ENCODE results near the gene ACAP2. TPM values are rescaled to one million over a fixed set of nuclear protein-coding genes. Genes with fewer than 3 reads are reported as not detected.

The ACAP2 gene
- total RNA-seq, 2 experiments from 2014 or later: 43.9 to 80.7 TPM

DNA sequence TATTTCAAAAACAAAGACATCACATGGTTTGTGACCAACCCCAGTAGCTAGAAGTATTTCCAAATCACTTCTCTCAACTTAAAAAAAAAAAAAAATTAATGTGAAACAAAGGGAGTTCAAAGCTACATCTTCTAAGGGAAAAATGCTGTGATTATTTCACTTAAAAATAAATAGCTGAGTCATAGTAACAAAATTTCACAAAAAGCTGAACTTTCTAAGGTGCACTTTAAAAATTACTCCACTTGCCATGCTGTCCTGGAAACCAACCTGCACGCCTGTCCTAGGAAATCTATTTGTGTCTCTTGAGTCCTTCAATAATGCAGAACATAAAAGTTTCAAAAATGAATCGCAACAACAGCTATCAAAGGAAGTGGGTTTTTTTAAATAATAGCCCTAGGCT, 1.8 kb downstream of the ACAP2 start:
- Histone ChIP-seq H3K9me2 (ENCODE audit: insufficient read depth, low read length) (no peaks in the 10 kb centered on the region), H3K79me2 (ENCODE audit: insufficient read depth, low read depth, low read length) (peaks cover 60% of the 10 kb centered on the region), H3K4me3 (ENCODE audit: low read depth, low read length, poor library complexity, severe bottlenecking) (peak overlapping the region; percentile 79), H4K20me1 (ENCODE audit: insufficient read depth, low read length) (peaks cover 18% of the 10 kb centered on the region), H3K4me1 (ENCODE audit: insufficient read depth, low read length, poor library complexity, severe bottlenecking) (peaks cover 50% of the 10 kb centered on the region), H3K9me3 (ENCODE audit: low read length) (no peaks in the 10 kb centered on the region), H3K4me2 (ENCODE audit: low read length) (peak overlapping the region; percentile 84), H2AFZ (ENCODE audit: low read length) (no peak overlapping the region), H3K27ac (ENCODE audit: low read depth, low read length, poor library complexity, severe bottlenecking) (peak overlapping the region; percentile 85), H3K36me3 (ENCODE audit: insufficient read depth, low read length) (peaks cover 3% of the 10 kb centered on the region; the same call in 1 of the 2 replicates)
- CTCF ChIA-PET (ENCODE audit: unreplicated experiment): no interaction called here
- intact Hi-C loops (cut with micrococcal nuclease; ENCODE audit: unreplicated experiment): loop anchor here (5.0 kb wide), 1 partner anchor 284 kb away; no protein-coding TSS in a partner anchor
- POLR2A ChIA-PET: interaction anchor here (0.6 to 1.8 kb wide), 19 partner anchors 9 to 672 kb away, joined by 3 to 11 read pairs (median 3); partner anchors contain the start of gene XXYLT1
- BruUV-seq (replicated peaks): TSS peak; percentile 82
- no peak for DNase-seq (ENCODE audit: low spot score)
- TF ChIP-seq, protein P1, sequence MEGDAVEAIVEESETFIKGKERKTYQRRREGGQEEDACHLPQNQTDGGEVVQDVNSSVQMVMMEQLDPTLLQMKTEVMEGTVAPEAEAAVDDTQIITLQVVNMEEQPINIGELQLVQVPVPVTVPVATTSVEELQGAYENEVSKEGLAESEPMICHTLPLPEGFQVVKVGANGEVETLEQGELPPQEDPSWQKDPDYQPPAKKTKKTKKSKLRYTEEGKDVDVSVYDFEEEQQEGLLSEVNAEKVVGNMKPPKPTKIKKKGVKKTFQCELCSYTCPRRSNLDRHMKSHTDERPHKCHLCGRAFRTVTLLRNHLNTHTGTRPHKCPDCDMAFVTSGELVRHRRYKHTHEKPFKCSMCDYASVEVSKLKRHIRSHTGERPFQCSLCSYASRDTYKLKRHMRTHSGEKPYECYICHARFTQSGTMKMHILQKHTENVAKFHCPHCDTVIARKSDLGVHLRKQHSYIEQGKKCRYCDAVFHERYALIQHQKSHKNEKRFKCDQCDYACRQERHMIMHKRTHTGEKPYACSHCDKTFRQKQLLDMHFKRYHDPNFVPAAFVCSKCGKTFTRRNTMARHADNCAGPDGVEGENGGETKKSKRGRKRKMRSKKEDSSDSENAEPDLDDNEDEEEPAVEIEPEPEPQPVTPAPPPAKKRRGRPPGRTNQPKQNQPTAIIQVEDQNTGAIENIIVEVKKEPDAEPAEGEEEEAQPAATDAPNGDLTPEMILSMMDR (conservative IDR thresholded peaks at IDR 0.05; ENCODE audit: low read length): no peak
- TF ChIP-seq EZH2phosphoT487 (IDR thresholded peaks at IDR 0.05; ENCODE audit: borderline replicate concordance, low read depth, low read length): no peak

DNA sequence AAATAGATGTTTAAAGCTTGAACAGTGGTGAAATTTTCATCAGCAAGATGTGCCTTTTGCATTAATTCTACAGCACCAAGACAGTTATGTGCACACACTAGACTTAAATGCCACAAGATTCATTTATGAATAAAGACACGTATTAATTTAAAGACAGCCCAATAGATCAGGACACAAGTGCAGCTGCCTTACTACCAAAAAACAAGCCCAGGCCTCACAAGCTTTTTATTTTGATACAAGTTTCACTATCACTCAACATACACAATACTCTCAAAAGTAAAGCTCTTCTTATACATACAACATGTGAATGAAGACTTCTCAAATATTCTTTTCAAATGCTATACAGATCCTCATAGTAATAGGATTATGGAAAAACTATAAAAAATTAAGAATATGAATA, 2.4 kb downstream of the ACAP2 start:
- POLR2A ChIA-PET: interaction anchor here (0.6 to 1.8 kb wide), 16 partner anchors 14 to 1502 kb away, joined by 3 to 11 read pairs (median 3); partner anchors contain the start of gene XXYLT1
- H3K27ac ChIP-seq (ENCODE audit: low read depth, low read length, poor library complexity, severe bottlenecking): no peak overlapping the region

More for the DNA sequence above, 2.4 kb downstream of the ACAP2 start:
- H3K9me2 ChIP-seq (ENCODE audit: insufficient read depth, low read length): no peaks in the 10 kb centered on the region
- peak overlapping the region; percentile 84 for H3K4me2 ChIP-seq (ENCODE audit: low read length)
- H3K79me2 ChIP-seq (ENCODE audit: insufficient read depth, low read depth, low read length): peaks cover 67% of the 10 kb centered on the region
- TF ChIP-seq, protein P1 (conservative IDR thresholded peaks at IDR 0.05; ENCODE audit: low read length): no peak
- TF ChIP-seq EZH2phosphoT487 (IDR thresholded peaks at IDR 0.05; ENCODE audit: borderline replicate concordance, low read depth, low read length): no peak
- H3K36me3 ChIP-seq (ENCODE audit: insufficient read depth, low read length): peaks cover 6% of the 10 kb centered on the region; the same call in 1 of the 2 replicates
- intact Hi-C loops (cut with micrococcal nuclease; ENCODE audit: unreplicated experiment): loop anchor here (1.0 to 5.0 kb wide), 2 partner anchors 102 to 283 kb away; no protein-coding TSS in a partner anchor
- H3K9me3 ChIP-seq (ENCODE audit: low read length): no peaks in the 10 kb centered on the region
- no peak overlapping the region for H2AFZ ChIP-seq (ENCODE audit: low read length)
- peaks cover 43% of the 10 kb centered on the region for H3K4me1 ChIP-seq (ENCODE audit: insufficient read depth, low read length, poor library complexity, severe bottlenecking)
- CTCF ChIA-PET (ENCODE audit: unreplicated experiment): interaction anchor here (0.6 kb wide), 1 partner anchor 10 kb away, joined by 3 read pairs; no protein-coding TSS in a partner anchor
- DNase-seq (ENCODE audit: low spot score): no peak
- peak overlapping the region; percentile 79 for H3K4me3 ChIP-seq (ENCODE audit: low read depth, low read length, poor library complexity, severe bottlenecking)
- H4K20me1 ChIP-seq (ENCODE audit: insufficient read depth, low read length): peaks cover 18% of the 10 kb centered on the region
- no TSS peak for BruUV-seq (replicated peaks)

Measured in OCI-LY7 (cell line).